Spinal cord (tissue), 10 donors: ENCODE measurements around the gene SFTPB. TPM values are rescaled to one million over a fixed set of nuclear protein-coding genes. Genes with fewer than 3 reads are reported as not detected.
"Not testable (repeated sequence)": the region's sequence is repeated elsewhere in the genome, so short reads cannot be mapped to it uniquely, and the experiment has no call there.

Experiments used
- DNase-seq, 6 donors: peaks; one replicate each; pipeline versions ENCODE4 v3.0.0 to v3.0.0-alpha.2; 2013 to 2015; ENCODE audit warnings: low spot score in 6 of 6, low read depth in 4 of 6
- H3K27ac ChIP-seq: one replicate; pipeline ENCODE4 v1.5.1; 2013; ENCODE audit warnings: low read depth, low read length, control low read depth
- H3K27me3 ChIP-seq: one replicate; pipeline ENCODE4 v1.6.1; 2013; ENCODE audit warnings: low read length; ENCODE audit not compliant: control insufficient read depth, insufficient read depth
- H3K36me3 ChIP-seq: one replicate; pipeline ENCODE4 v1.6.1; 2013; ENCODE audit warnings: low read length; ENCODE audit not compliant: control insufficient read depth, insufficient read depth
- H3K4me1 ChIP-seq: one replicate; pipeline ENCODE4 v1.6.1; 2013; ENCODE audit warnings: low read length; ENCODE audit not compliant: control insufficient read depth, insufficient read depth
- H3K4me3 ChIP-seq: one replicate; pipeline ENCODE4 v1.5.1; 2013; ENCODE audit warnings: low read depth, low read length, control low read depth
- H3K9me3 ChIP-seq: one replicate; pipeline ENCODE4 v1.6.1; 2013; ENCODE audit warnings: low read length; ENCODE audit not compliant: control insufficient read depth, insufficient read depth
- WGBS: methylation state at CpG from one replicate; pipeline ENCODE4 v1.1.5; 2013; ENCODE audit warnings: missing lambda C conversion rate; ENCODE audit not compliant: insufficient coverage; 5-methylcytosine and 5-hydroxymethylcytosine counted together
- polyA plus RNA-seq, 2 donors: library from polyadenylated mRNA; unstranded; fragments of 120-200 nt; gene quantifications; one replicate each; pipeline ENCODE4 v1.2.1, GENCODE V29; 2013; ENCODE audit not compliant: insufficient read length in 2 of 2
- total RNA-seq, 2 donors: library from RNA; depleted of rRNA in 1 of 2; stranded (reverse); fragments of 120-200 nt in 1 of 2; fragments of >200 nt in 1 of 2; gene quantifications; one replicate each; pipeline versions ENCODE4 v1.2.3 to v1.2.4, GENCODE V29; 2013 to 2014
- donor health status: healthy.

Gene SFTPB
- total and polyA plus RNA-seq, 4 donors, result 0.12 TPM; not detected in 3

DNA sequence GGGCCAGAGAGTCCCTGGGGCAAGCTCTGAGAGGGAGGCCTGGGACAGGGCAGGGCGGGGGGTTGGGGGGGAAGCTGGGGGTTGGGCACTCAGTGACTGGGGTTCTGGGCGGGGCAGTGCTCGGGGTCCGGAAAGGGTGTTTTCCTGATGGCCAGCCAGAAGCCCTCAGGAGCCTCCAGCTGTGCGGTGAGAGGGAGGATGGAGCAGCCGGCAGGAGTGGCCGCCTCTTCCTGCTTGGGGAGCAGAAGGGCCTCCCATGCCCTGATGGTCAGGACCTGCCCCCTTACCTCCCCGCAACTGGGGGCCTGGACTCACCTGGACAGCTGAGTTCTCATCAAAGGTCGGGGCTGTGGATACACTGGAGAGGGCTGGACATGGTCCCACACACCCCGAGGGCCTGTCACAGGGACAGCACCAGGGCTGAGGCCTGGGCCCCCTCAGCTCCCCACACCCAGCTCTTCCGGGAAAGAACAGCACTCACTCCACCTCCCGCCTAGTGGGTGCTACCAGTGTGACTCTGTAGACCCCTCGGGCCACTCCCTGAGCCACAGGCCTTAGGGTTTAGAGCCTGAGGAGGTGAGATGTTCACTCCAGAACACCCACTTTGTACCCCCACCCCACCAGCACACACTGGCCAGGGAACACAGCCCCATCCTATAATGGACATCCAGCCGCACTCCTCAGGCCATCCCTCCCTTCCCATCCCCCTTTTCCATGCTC is 6.7 kb downstream of the SFTPB start:
- DNase-seq, result no peak
- 78% methylated on average over 10 of the region's 14 CpGs for WGBS
- no peaks in the 10 kb centered on the region for H3K27me3 ChIP-seq
- peaks cover 17% of the 10 kb centered on the region for H3K36me3 ChIP-seq
- H3K27ac ChIP-seq, result no peak overlapping the region
- no peaks in the 10 kb centered on the region for H3K9me3 ChIP-seq
- no peak overlapping the region for H3K4me3 ChIP-seq
- H3K4me1 ChIP-seq, result peaks cover 4% of the 10 kb centered on the region

DNA sequence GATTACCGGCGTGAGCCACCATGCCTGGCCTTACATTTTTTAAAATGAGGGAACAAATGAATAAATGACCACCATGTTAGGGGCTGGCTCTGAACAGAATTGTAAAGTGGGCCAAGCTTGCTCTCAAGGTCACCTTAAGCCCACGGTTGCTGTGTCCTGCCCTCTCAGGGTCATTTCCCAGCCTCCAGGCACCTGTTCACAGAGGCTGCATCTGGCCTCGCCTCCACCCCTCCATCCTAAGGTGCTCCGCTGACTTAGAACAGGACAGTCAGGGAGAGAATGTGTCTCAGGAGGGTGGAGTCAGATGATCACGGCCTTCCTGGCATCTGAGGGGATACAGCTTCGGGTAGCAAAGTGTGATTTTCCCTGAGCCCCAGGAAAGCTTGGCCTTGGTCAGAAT is 7.3 kb downstream of the SFTPB start:
- H3K27ac ChIP-seq, result no peak overlapping the region
- WGBS, result 79% methylated on average over 6 of the region's 7 CpGs
- peaks cover 17% of the 10 kb centered on the region for H3K36me3 ChIP-seq
- H3K27me3 ChIP-seq, result no peaks in the 10 kb centered on the region
- H3K4me3 ChIP-seq, result no peak overlapping the region
- DNase-seq, result no peak
- H3K4me1 ChIP-seq, result peaks cover 4% of the 10 kb centered on the region
- H3K9me3 ChIP-seq, result no peaks in the 10 kb centered on the region

DNA sequence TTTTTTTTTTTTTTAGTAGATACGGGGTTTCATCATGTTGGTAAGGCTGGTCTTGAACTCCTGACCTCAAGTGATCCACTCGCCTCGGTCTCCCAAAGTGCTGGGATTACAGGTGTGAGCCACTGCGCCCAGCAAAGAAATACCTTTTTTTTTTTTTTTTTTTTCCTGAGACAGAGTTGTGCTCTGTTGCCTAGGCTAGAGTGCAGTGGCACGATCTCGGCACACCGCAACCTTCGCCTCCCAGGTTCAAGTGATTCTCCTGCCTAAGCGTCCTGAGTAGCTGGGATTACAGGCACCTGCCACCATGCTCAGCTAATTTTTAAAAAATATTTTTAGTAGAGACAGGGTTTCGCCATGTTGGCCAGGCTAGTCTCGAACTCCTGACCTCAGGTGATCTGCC is 7.7 kb downstream of the SFTPB start:
- H3K27ac ChIP-seq, H3K9me3 ChIP-seq, H3K4me3 ChIP-seq, H3K4me1 ChIP-seq, H3K27me3 ChIP-seq, DNase-seq: not testable (repeated sequence)
- peaks cover 17% of the 10 kb centered on the region for H3K36me3 ChIP-seq
- 97% methylated on average over 10 of the region's 11 CpGs for WGBS

DNA sequence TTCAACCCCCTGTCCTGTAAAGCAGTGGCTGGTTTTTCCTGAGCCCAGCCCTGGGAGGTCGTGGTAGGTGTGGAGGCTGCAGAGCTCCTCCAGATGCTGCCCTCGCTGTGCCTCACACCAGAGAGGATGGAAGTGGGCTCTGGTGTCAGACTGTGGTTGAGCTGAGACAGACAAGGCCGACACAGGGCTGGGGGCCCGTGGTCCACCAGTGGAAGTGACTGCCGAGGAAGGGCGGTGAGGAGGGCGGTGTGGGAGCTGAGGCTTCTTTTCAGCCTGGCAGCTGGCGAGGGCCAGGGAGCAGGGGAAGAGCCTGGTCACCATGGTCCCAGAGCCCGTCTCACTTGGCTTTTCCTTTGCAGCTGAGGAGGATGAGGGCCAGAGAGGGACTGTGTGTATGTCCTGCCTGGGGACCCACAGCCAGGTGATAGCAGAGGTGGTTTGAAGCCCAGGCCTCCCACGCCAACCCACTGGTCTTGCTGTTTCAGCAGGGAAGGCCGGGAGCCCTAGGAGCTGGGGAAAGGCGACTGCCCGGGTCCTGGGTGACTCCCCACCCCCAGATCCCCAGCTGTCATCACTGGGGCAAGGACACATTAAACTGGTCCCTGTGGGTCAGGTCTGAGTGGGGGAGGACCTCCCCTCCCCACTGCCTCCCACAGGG is 8.5 kb downstream of the SFTPB start:
- no peaks in the 10 kb centered on the region for H3K9me3 ChIP-seq
- H3K27ac ChIP-seq, result no peak overlapping the region
- 87% methylated on average over 9 of the region's 13 CpGs for WGBS
- no peak for DNase-seq
- no peak overlapping the region for H3K4me3 ChIP-seq
- no peaks in the 10 kb centered on the region for H3K27me3 ChIP-seq
- H3K36me3 ChIP-seq, result peaks cover 17% of the 10 kb centered on the region
- H3K4me1 ChIP-seq, result peaks cover 4% of the 10 kb centered on the region

DNA sequence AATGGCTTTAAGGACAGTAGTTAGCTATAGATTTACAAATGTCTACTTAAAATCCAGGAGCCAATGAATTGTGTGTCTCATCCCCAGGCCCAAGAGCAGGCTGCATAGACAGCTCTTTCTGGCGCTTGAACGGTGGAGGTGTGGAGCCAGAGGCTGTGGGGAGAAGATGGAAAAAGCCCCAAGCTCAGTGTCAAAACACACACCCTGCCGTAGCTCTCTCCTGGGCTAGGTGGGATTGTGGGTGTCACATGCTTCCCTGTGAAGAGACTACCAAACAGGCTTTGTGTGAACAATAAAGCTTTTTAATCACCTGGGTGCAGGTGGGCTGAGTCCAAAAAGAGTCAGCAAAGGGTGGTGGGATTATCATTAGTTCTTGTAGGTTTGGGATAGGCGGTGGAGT is 10.6 kb downstream of the SFTPB start:
- peaks cover 23% of the 10 kb centered on the region for H3K36me3 ChIP-seq
- DNase-seq, result not testable (repeated sequence)

DNA sequence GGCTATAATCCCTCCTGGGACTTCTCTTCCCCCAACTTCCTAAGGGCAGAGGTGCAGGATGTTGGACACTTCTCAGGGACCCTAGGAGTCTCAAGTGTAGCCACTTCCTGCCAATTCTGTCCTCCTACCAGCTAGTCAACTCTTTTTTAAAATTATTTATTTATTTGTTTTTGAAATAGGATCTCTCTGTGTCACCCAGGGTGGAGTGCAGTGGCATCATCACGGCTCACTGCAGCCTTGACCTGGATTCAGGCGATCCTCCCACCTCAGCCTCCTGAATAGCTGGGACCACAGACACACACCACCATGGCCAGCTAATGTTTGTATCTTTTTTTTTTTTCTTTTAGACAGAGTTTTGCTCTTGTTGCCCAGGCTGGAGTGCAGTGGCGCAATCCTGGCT is 11.5 kb downstream of the SFTPB start:
- no CpG with 5 or more reads among the region's 3 CpGs for WGBS
- H3K36me3 ChIP-seq, result peaks cover 27% of the 10 kb centered on the region
- H3K27me3 ChIP-seq, result no peaks in the 10 kb centered on the region
- no peaks in the 10 kb centered on the region for H3K9me3 ChIP-seq
- H3K27ac ChIP-seq, result no peak overlapping the region
- no peak overlapping the region for H3K4me3 ChIP-seq
- H3K4me1 ChIP-seq, result peaks cover 3% of the 10 kb centered on the region
- no peak for DNase-seq

More for the DNA sequence above, 10.6 kb downstream of the SFTPB start:
- 100% methylated on average over 3 of the region's 4 CpGs for WGBS
- H3K27me3 ChIP-seq, H3K4me3 ChIP-seq, H3K4me1 ChIP-seq, H3K9me3 ChIP-seq, H3K27ac ChIP-seq: not testable (repeated sequence)

DNA sequence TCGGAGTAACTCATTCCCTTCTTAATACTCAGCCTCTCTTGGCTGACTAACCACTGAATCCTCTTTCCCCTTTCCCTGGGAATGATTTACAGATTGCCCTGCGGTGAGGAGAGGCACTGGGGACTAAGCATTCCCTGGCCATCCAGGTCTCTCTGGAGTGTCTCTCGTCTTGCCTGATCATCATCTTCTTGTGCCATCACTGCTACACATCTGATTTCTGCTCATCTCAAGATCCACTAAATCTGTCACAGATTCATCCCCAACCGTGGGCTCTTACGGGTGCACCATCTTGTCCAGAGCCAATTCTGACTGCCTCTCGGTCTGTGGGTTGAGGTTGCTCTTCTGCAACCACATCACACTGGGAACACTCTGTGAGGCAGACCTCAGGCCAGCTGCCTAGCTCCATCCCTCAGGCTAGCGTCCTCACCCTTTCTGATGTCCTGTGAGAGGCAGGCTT is 12.0 kb downstream of the SFTPB start:
- DNase-seq, result no peak

DNA sequence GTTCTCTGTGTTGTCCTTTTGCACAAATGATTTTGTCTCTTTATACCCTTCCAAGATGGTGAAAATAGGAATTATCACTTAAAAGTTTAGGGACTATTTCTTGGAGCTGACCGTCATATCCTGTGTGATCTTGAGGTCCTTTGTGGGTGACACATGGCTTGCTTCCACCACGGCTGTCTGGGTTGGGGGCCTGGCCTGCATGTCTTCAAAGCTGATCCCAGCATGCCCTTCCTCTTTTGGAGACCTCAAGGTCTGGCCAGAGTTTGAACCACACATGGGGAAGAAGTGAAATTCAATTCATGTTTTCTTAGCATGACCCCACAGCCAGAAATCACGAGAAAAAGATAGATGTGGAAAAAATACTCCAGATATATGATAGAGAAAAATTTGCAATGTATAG is 14.0 kb downstream of the SFTPB start:
- Histone ChIP-seq H3K4me1 (no peaks in the 10 kb centered on the region), H3K4me3 (no peak overlapping the region), H3K36me3 (peaks cover 35% of the 10 kb centered on the region), H3K9me3 (no peaks in the 10 kb centered on the region), H3K27me3 (no peaks in the 10 kb centered on the region), H3K27ac (no peak overlapping the region)
- 69% methylated on average over 2 of the region's 3 CpGs for WGBS
- no peak for DNase-seq

More for the DNA sequence above, 12.0 kb downstream of the SFTPB start:
- Histone ChIP-seq H3K9me3 (no peaks in the 10 kb centered on the region), H3K4me1 (no peaks in the 10 kb centered on the region), H3K36me3 (peaks cover 26% of the 10 kb centered on the region), H3K27me3 (no peaks in the 10 kb centered on the region), H3K4me3 (no peak overlapping the region), H3K27ac (no peak overlapping the region)
- 83% methylated on average over 6 of the region's 7 CpGs for WGBS

DNA sequence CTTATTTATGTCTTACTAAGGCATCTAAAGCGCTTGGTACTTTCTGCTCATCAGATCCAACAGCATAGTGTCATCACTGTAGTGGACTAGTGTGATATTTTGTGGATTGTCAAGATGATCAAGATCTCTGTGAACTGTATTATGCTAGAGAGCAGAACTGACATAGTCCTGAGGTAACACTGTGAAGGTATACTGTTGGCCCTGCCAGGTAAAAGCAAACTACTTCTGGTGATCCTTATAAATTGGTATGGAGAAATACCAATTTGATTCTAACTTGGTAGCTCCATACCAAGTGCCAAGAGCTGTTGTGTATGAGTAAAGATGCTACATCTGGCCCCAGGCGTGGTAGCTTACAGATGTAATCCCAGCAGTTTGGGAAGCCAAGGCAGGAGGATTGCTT is 15.9 kb downstream of the SFTPB start:
- Histone ChIP-seq H3K27ac (no peak overlapping the region), H3K9me3 (no peaks in the 10 kb centered on the region), H3K4me1 (no peaks in the 10 kb centered on the region), H3K27me3 (no peaks in the 10 kb centered on the region), H3K36me3 (peaks cover 51% of the 10 kb centered on the region), H3K4me3 (no peak overlapping the region)
- no CpG with 5 or more reads among the region's 2 CpGs for WGBS
- no peak for DNase-seq

DNA sequence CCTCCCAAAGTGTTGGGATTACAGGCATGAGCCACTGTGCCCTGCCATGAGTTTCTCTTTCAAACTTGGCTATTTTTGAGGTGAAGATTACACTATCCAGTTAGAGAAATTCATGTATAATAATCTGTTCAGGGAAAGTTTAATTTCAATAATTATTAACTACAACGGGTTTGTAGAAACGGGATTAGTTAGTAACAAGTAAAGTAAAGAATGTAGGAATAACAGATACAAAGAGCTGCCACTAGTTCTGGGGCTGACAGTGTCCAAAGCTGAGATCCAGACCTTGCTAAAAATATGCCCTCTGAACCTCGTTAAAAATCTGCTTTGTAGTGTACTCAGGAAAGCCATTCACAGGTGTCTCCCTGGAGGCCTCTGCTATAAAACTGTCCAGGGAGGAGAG is 16.9 kb downstream of the SFTPB start:
- DNase-seq, result no peak
- 94% methylated on average over 2 of the region's 3 CpGs for WGBS

More for the DNA sequence above, 16.9 kb downstream of the SFTPB start:
- H3K27me3 ChIP-seq, result no peaks in the 10 kb centered on the region
- H3K4me3 ChIP-seq, result no peak overlapping the region
- H3K4me1 ChIP-seq, result no peaks in the 10 kb centered on the region
- H3K9me3 ChIP-seq, result no peaks in the 10 kb centered on the region
- peaks cover 59% of the 10 kb centered on the region for H3K36me3 ChIP-seq
- H3K27ac ChIP-seq, result no peak overlapping the region
